SK-N-SH (cell line): ENCODE data around the gene CLEC6A.

Experiments
- EZH2phosphoT487 ChIP-seq: fragments of 200-600 bp; sonication (generic); IDR thresholded peaks from 2 replicates; pipeline ENCODE4 v1.6.1; 2017; ENCODE audit warnings: low read depth, mixed run types, mild to moderate bottlenecking, antibody characterized with exemption, moderate library complexity, borderline replicate concordance
- POLR2AphosphoS5 ChIP-seq: IDR thresholded peaks from 2 replicates; pipeline ENCODE4 v1.6.1; 2012; ENCODE audit warnings: low read depth, low read length
- RFX5 ChIP-seq: IDR thresholded peaks from 2 replicates; pipeline ENCODE4 v1.6.1; 2012; ENCODE audit warnings: mild to moderate bottlenecking, improper control_type of control experiment, low read length
- RXRA ChIP-seq: IDR thresholded peaks from 2 replicates; pipeline ENCODE4 v1.4.0; 2012; ENCODE audit warnings: low read depth, mild to moderate bottlenecking, borderline replicate concordance
- SMC3 ChIP-seq: IDR thresholded peaks from 2 replicates; pipeline ENCODE4 v1.6.1; 2012; ENCODE audit warnings: low read depth, low read length, improper control_type of control experiment
- TEAD4 ChIP-seq: IDR thresholded peaks from 2 replicates; pipeline ENCODE4 v1.4.0; 2012; ENCODE audit warnings: mild to moderate bottlenecking, borderline replicate concordance; ENCODE audit not compliant: insufficient read depth
- YY1 ChIP-seq: IDR thresholded peaks from 2 replicates; pipeline ENCODE4 v1.4.0; 2012; ENCODE audit warnings: low read depth, mild to moderate bottlenecking
- TF ChIP-seq, protein P1 (sequence below): fragments of 200-600 bp; sonication (generic); IDR thresholded peaks from 2 replicates; pipeline ENCODE4 v1.6.1; 2017; ENCODE audit warnings: antibody characterized with exemption, mild to moderate bottlenecking, moderate library complexity
- TF ChIP-seq, protein P2 (sequence below): IDR thresholded peaks from 2 replicates; pipeline ENCODE4 v1.6.1; 2012; ENCODE audit warnings: mild to moderate bottlenecking, low read depth, low read length, moderate library complexity

DNA sequence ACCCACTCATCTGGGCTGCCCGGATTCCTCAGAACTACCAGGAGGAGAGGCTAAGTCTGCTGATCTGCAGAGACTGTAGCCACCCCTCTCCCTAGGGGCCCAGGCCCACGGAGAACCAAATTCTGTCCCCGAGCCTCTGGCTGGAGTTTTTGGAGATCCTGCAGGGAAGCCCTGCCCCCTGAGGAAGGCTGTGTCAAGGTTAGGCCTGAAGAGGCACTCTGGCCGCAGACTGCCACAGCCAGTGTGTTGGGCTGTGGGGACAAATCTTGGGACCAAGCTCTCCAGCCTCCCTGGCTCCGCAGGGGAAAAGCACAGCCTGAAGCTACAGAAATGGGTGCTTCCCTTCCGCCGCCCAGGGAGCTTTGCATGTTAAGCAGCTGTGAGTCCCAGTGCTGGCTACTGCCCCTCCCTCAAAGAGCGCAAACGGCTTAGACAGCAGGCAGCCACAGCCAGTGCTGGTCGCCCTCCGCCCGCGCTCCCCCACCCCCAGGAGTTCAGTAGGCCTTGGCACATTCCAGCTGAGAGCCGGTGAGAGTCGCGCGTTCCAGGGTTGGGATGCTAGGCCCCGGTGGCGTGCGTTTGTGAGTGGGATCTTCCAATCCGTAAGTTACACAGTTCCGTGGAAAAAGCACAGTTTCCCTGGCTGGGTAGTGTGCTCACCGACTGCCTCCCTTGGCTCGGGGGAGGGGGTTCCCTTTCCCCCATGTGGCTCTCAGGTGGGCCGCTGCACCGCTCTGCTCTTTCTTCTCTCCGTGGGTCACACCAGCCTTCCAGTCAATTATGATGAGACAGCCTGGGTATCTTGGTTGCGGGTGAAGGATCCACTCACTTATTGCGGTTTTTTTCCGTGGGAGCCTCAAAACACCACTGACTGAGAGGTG lies 71.7 kb downstream of the CLEC6A start:
- no peak for TF ChIP-seq EZH2phosphoT487
- no peak for TF ChIP-seq TEAD4
- no peak for TF ChIP-seq POLR2AphosphoS5
- TF ChIP-seq, protein P1, sequence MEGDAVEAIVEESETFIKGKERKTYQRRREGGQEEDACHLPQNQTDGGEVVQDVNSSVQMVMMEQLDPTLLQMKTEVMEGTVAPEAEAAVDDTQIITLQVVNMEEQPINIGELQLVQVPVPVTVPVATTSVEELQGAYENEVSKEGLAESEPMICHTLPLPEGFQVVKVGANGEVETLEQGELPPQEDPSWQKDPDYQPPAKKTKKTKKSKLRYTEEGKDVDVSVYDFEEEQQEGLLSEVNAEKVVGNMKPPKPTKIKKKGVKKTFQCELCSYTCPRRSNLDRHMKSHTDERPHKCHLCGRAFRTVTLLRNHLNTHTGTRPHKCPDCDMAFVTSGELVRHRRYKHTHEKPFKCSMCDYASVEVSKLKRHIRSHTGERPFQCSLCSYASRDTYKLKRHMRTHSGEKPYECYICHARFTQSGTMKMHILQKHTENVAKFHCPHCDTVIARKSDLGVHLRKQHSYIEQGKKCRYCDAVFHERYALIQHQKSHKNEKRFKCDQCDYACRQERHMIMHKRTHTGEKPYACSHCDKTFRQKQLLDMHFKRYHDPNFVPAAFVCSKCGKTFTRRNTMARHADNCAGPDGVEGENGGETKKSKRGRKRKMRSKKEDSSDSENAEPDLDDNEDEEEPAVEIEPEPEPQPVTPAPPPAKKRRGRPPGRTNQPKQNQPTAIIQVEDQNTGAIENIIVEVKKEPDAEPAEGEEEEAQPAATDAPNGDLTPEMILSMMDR: no peak
- TF ChIP-seq SMC3: no peak
- TF ChIP-seq, protein P2, sequence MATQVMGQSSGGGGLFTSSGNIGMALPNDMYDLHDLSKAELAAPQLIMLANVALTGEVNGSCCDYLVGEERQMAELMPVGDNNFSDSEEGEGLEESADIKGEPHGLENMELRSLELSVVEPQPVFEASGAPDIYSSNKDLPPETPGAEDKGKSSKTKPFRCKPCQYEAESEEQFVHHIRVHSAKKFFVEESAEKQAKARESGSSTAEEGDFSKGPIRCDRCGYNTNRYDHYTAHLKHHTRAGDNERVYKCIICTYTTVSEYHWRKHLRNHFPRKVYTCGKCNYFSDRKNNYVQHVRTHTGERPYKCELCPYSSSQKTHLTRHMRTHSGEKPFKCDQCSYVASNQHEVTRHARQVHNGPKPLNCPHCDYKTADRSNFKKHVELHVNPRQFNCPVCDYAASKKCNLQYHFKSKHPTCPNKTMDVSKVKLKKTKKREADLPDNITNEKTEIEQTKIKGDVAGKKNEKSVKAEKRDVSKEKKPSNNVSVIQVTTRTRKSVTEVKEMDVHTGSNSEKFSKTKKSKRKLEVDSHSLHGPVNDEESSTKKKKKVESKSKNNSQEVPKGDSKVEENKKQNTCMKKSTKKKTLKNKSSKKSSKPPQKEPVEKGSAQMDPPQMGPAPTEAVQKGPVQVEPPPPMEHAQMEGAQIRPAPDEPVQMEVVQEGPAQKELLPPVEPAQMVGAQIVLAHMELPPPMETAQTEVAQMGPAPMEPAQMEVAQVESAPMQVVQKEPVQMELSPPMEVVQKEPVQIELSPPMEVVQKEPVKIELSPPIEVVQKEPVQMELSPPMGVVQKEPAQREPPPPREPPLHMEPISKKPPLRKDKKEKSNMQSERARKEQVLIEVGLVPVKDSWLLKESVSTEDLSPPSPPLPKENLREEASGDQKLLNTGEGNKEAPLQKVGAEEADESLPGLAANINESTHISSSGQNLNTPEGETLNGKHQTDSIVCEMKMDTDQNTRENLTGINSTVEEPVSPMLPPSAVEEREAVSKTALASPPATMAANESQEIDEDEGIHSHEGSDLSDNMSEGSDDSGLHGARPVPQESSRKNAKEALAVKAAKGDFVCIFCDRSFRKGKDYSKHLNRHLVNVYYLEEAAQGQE: no peak
- TF ChIP-seq RFX5: no peak
- TF ChIP-seq YY1: no peak
- no peak for TF ChIP-seq RXRA
